Small intestine (tissue), 7 donors: Measurements from ENCODE around the gene ZDHHC14. TPM values are rescaled to one million over a fixed set of nuclear protein-coding genes. Genes with fewer than 3 reads are reported as not detected.

Experiments
- DNase-seq, 2 donors: peaks; one replicate each; pipeline versions ENCODE4 v3.0.0 to v3.0.0-alpha.2; 2013
- FAIRE-seq: peaks from 2 replicates; lab custom pipeline; 2012; peaks lifted over from hg19 to GRCh38; lab: Jason Lieb, UNC
- H3K27ac ChIP-seq, 3 donors: one replicate each; pipeline ENCODE4 v1.5.1; 2013; ENCODE audit warnings: low read length in 2 of 3, mild to moderate bottlenecking in 2 of 3, control low read depth in 1 of 3, inconsistent platforms in 1 of 3, low read depth in 1 of 3, moderate library complexity in 1 of 3
- H3K27me3 ChIP-seq, 3 donors: one replicate each; pipeline ENCODE4 v1.6.1; 2013; ENCODE audit warnings: low read length in 3 of 3, inconsistent platforms in 1 of 3; ENCODE audit not compliant: control insufficient read depth in 3 of 3, insufficient read depth in 3 of 3
- H3K36me3 ChIP-seq, 3 donors: one replicate each; pipeline ENCODE4 v1.6.1; 2013; ENCODE audit warnings: low read length in 3 of 3, inconsistent platforms in 1 of 3, low read depth in 1 of 3, mild to moderate bottlenecking in 1 of 3, moderate library complexity in 1 of 3; ENCODE audit not compliant: control insufficient read depth in 3 of 3, insufficient read depth in 2 of 3
- H3K4me1 ChIP-seq, 3 donors: one replicate each; pipeline ENCODE4 v1.6.1; 2013; ENCODE audit warnings: low read length in 2 of 3, inconsistent platforms in 1 of 3, low read depth in 1 of 3, mild to moderate bottlenecking in 1 of 3, moderate library complexity in 1 of 3; ENCODE audit not compliant: control insufficient read depth in 3 of 3, insufficient read depth in 2 of 3
- H3K4me3 ChIP-seq, 3 donors: one replicate each; pipeline ENCODE4 v1.5.1; 2013; ENCODE audit warnings: low read length in 3 of 3, control low read depth in 1 of 3, inconsistent platforms in 1 of 3, low read depth in 1 of 3, mild to moderate bottlenecking in 1 of 3, moderate library complexity in 1 of 3
- H3K9me3 ChIP-seq, 2 donors: one replicate each; pipeline ENCODE4 v1.6.1; 2013; ENCODE audit warnings: low read depth in 1 of 2, low read length in 1 of 2; ENCODE audit not compliant: control insufficient read depth in 2 of 2, insufficient read depth in 1 of 2
- WGBS, 3 donors: extraction: QIAGEN DNeasy Blood & Tissue Kit; methylation state at CpG; one replicate each; pipeline ENCODE4 v1.1.7; 2013; 5-methylcytosine and 5-hydroxymethylcytosine counted together
- polyA plus RNA-seq, 4 donors: library from polyadenylated mRNA; stranded (reverse) in 3 of 4; unstranded in 1 of 4; fragments of 200-250 nt in 3 of 4; fragments of 120-200 nt in 1 of 4; gene quantifications; one replicate each; pipeline versions ENCODE4 v1.2.1 to v1.2.3, GENCODE V29; 2013
- donor health status: healthy with polysubstance abuse.
- donor health status: control.
- donor health status: control.
- donor health status: Bipolar disorder and iron deficiency.
- donor health status: healthy.

Gene ZDHHC14
- polyA plus RNA-seq, 4 donors, result 3.4 to 27.7 (median 10.3) TPM

DNA sequence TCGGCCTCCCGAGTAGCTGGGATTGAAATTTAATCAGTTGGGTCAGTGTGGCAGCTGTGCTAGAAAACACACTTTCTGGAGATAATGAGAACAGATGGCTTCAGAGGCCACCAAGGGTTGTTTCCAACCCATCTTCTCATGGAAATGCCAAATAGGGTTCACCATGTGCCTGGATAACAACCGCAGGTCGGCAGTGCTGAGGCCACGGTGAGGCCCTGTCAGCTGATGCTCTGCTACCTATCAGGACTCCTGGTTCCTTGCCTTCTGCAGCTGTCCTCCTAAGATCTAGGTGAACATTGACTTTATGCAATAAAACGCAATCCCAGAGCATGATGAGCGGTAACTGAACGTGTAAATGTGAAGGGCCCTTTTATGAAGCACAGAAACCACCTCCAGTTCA, 302.7 kb downstream of the ZDHHC14 start:
- H3K4me3 ChIP-seq, result no peak overlapping the region
- peaks cover 0 to 1% (median 0%) of the 10 kb centered on the region in 3 donors for H3K4me1 ChIP-seq
- DNase-seq, result no peak
- H3K36me3 ChIP-seq, result no peaks in the 10 kb centered on the region
- no peaks in the 10 kb centered on the region for H3K27me3 ChIP-seq
- no peak for FAIRE-seq
- no peaks in the 10 kb centered on the region for H3K9me3 ChIP-seq
- 67 to 87% (median 74%) methylated on average over 8 of the region's 8 CpGs for WGBS, 3 donors
- H3K27ac ChIP-seq, result no peak overlapping the region

DNA sequence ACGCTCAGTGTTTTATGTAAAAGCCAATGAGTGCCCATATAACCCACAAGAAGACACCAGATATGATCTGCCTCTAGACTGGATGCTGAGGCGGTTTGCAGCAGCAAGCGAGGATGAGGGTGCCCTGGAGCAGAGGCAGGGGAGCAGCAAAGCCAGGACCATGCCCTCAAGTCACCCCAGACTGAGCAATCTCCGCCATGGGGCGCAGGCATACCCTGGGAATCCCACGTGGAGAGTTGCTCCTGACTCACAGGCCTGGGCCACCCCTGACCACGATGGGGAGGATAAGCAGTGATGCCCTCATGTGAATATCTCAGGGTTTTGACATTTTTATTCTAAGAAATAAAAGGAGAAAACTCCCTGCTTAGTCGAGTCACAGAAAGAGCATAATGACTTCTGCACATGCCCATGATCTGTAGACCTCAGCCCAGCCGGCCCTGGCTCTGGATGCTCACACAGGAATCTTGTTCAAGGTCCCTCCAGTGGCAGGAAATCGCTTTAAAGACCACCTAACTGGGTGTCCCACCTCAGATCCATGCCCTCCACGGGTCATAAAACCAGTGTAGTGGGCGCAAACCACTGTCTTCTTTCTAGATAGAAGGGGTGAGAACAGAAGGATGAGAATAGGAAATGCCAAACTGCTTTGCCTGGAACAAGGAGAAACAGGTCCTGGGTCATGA, 303.8 kb downstream of the ZDHHC14 start:
- H3K4me3 ChIP-seq, result no peak overlapping the region
- FAIRE-seq (no peak), DNase-seq (no peak)
- no peaks in the 10 kb centered on the region for H3K27me3 ChIP-seq
- peaks cover 0 to 11% (median 0%) of the 10 kb centered on the region in 3 donors for H3K4me1 ChIP-seq
- no peaks in the 10 kb centered on the region for H3K9me3 ChIP-seq
- no peaks in the 10 kb centered on the region for H3K36me3 ChIP-seq
- H3K27ac ChIP-seq, result no peak overlapping the region
- 75 to 84% (median 78%) methylated on average over 12 of the region's 12 CpGs for WGBS, 3 donors

DNA sequence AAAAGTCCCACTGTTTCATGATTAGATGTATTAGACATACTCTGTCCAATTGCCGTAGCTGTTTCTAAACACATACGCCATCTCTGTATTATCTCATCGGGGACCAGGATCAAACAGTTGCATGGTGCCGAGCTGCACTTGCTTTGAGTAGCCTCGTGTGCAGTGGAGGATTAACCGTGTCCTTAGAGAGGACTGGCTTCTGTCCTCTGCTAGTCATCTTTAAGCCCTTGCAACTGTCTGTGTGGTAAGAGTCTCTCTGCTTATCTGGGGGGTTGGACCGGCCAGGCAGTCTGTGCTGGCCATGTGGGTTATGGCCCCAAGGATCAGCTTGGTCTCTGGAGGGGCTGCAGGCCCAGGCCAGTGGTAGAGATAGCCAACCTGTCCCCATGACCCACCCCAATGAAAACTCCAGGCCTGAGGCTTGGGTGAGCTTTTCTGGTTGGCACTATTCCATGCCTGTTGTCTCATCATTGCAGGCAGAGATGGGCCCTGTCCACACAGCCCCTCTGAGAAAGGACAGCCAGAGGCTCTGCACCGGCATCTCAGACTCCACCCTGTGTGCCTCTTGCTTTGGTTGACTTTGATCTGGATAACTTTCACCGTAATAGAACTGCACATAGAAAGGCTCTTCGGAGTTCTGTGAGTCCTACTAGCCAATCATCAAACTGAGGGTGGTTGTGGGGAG, 304.7 kb downstream of the ZDHHC14 start:
- FAIRE-seq (no peak), DNase-seq (no peak)
- Histone ChIP-seq H3K27me3 (no peaks in the 10 kb centered on the region), H3K36me3 (no peaks in the 10 kb centered on the region), H3K4me3 (no peak overlapping the region), H3K4me1 (peaks cover 0 to 11% (median 0%) of the 10 kb centered on the region in 3 donors), H3K9me3 (no peaks in the 10 kb centered on the region), H3K27ac (no peak overlapping the region)
- WGBS, 3 donors, result 87 to 93% (median 91%) methylated on average over 10 of the region's 10 CpGs

DNA sequence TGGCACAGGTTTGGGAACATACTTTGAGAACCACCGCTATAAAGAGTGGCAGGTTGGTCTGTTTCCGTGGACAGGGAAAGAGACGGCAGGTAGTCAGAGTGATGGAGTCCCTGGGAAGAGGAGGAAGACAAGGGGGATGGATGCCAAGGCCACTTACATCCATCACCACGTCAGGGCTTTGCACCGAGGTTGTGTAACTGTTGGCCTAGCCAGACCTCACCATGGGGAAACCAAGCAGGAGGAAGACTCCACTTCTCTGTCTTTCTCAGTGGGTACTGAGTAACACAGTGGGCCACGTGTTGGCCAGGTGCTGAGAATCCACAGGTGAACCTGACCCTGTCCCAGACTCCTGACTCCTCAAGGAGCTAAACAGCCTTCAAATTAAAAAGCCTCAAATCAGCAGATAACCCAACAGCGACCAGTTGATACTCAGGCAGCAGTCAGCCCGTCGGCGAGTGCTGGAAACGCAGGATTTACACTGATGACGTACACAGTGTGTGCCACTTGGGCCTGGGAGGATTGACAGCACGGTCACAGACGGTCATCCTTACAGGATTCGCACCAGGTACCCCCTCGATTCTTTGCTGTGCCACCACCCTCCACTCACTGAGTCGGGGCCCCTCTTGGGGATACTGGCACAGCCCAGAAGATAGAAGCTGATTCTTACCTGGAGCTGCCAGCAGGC, 307.4 kb downstream of the ZDHHC14 start:
- H3K4me1 ChIP-seq, result peaks cover 0 to 11% (median 0%) of the 10 kb centered on the region in 3 donors
- WGBS, 3 donors, result 84 to 85% (median 84%) methylated on average over 17 of the region's 17 CpGs

DNA sequence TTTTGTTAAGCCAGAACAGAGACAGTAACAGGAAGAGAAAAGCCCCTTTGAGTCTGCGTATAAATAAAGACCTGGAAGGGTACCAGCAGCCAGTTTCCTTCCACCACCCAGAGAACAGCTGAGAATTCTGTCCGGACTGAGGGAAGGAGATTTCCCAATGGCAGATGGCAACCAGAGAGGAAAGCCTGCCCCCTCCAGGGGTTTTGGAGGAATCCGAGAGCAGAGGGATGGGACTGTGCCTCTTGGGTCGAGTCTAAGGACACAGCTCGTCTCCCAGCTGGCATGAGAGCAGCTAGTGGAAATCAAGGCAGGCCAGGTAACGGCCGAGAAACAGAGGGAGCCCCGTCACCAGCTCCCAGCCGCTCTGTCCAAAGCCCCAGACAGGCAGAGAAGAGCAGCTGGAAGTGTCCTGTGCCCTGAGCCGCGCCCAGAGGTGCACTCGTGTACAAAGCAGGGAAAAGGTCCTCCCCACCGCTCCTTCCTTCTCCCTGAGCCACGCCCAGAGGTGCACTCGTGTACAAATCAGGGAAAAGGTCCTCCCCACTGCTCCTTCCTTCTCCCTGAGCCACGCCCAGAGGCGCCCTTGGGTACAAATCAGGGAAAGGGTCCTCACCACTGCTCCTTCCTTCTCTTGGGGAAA, 308.1 kb downstream of the ZDHHC14 start:
- no peak overlapping the region for H3K4me3 ChIP-seq
- WGBS, 3 donors, result 11 to 60% (median 36%) methylated on average over 16 to 17 of the region's 17 CpGs
- no peak for FAIRE-seq

More for the DNA sequence above, 307.4 kb downstream of the ZDHHC14 start:
- no peak overlapping the region for H3K27ac ChIP-seq
- no peaks in the 10 kb centered on the region for H3K9me3 ChIP-seq
- FAIRE-seq, result no peak
- H3K4me3 ChIP-seq, result no peak overlapping the region
- DNase-seq, result no peak
- H3K27me3 ChIP-seq, result no peaks in the 10 kb centered on the region
- H3K36me3 ChIP-seq, result no peaks in the 10 kb centered on the region

DNA sequence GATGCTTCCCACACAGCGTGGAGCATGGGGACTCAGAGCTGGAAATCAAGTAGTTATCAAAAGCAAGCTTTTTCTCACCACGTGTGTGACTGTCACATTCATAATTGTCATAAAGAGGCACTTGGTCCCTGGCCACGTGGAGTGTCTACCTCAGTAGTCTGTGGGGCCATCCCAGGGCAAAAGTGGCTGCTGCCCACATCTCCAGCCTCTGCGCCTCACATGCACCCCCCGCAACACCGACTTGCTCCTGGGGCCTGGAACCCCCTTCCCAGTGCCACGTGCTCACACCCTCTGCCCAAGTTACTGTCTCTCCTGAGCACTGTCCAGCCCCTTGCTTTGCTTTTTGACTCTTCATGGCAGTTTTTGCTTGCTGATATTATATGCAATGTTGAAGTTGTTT, 308.9 kb downstream of the ZDHHC14 start:
- H3K9me3 ChIP-seq, result no peaks in the 10 kb centered on the region
- peaks cover 0 to 11% (median 0%) of the 10 kb centered on the region in 3 donors for H3K4me1 ChIP-seq
- no peaks in the 10 kb centered on the region for H3K27me3 ChIP-seq
- FAIRE-seq, result no peak
- no peaks in the 10 kb centered on the region for H3K36me3 ChIP-seq
- no peak for DNase-seq
- H3K27ac ChIP-seq, result no peak overlapping the region
- no peak overlapping the region for H3K4me3 ChIP-seq
- 68 to 83% (median 70%) methylated on average over 6 to 7 of the region's 7 CpGs for whole genome bisulfite sequencing, 3 donors

More for the DNA sequence above, 308.1 kb downstream of the ZDHHC14 start:
- H3K4me1 ChIP-seq, result peaks cover 0 to 11% (median 0%) of the 10 kb centered on the region in 3 donors
- no peaks in the 10 kb centered on the region for H3K9me3 ChIP-seq
- peak; percentile 42 to 64 for DNase-seq
- no peaks in the 10 kb centered on the region for H3K27me3 ChIP-seq
- no peaks in the 10 kb centered on the region for H3K36me3 ChIP-seq
- H3K27ac ChIP-seq, result no peak overlapping the region

DNA sequence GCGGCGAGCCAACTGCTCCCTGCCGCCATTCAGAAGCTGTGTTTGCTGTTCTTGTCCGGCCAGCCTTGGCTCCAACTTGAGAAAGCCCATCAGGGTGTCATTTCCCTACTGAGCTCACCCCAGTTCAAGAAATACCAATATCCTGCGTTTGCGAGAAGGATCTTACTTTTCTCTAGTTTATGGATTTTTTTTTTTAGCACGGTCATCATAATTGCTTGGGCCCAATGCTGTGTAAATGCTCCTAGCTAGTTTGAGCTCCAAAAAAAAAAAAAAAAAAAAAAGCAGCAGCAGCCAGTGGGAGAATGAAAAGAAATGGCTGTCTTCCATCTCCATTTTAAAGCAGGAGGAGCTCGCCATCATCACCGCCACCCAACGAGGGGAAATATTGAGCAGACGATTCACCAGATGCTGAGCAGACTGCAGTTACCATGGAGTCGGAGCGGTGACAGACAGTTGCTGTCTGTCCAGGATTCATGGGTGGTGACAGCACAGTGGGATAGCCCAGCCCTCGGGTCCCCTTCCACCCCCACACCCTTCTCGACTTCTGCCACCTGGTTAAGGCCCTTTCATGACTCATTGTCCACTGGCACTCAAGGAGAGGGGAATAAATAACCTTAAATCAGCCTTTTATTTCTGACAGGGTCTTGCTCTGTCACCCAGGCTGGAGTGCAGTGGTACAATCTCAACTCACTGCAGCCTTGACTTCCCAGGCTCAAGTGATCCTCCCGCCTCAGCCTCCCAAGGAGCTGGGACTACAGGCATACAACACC, 309.6 kb downstream of the ZDHHC14 start:
- H3K9me3 ChIP-seq, result no peaks in the 10 kb centered on the region
- WGBS, 3 donors, result 83 to 96% (median 92%) methylated on average over 16 of the region's 16 CpGs
- FAIRE-seq (no peak), DNase-seq (no peak)
- H3K4me3 ChIP-seq, result no peak overlapping the region
- H3K36me3 ChIP-seq, result no peaks in the 10 kb centered on the region
- peaks cover 0 to 11% (median 0%) of the 10 kb centered on the region in 3 donors for H3K4me1 ChIP-seq
- H3K27me3 ChIP-seq, result no peaks in the 10 kb centered on the region
- no peak overlapping the region for H3K27ac ChIP-seq
